GM21390 (cell line): ENCODE measurements around the gene SIVA1.

Source experiments
- ATAC-seq: cut with Tn5 transposase; IDR thresholded peaks from one replicate; pipeline ENCODE4 v1.9.1; 2021; ENCODE audit not compliant: unreplicated experiment

SIVA1 gene

GRCh38 chr14:104770072-104770579 is 17.2 kb downstream of the SIVA1 start:
- no peak for ATAC-seq

GRCh38 chr14:104770851-104771272 is 17.9 kb downstream of the SIVA1 start:
- ATAC-seq = no peak

DNA sequence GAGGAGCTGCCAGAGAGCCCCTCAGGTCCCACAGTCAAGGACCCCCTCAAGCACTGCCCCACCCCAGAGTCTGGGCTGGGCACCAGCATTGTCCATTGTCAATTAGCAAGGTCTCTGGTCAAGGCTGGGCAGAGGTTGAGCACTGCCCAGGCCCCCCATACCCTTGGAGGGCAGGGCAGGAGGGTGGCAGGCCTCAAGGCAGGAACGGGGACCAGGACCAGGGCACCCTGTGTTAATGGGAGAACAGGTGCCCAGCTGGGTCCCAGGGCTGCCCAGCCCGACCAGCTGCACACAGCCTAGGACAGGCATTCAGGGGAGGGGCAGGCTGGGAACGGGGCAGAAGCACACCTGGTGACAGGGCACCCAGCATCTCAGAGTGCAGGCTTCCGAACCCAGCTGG is 18.4 kb downstream of the SIVA1 start:
- no peak for ATAC-seq

DNA sequence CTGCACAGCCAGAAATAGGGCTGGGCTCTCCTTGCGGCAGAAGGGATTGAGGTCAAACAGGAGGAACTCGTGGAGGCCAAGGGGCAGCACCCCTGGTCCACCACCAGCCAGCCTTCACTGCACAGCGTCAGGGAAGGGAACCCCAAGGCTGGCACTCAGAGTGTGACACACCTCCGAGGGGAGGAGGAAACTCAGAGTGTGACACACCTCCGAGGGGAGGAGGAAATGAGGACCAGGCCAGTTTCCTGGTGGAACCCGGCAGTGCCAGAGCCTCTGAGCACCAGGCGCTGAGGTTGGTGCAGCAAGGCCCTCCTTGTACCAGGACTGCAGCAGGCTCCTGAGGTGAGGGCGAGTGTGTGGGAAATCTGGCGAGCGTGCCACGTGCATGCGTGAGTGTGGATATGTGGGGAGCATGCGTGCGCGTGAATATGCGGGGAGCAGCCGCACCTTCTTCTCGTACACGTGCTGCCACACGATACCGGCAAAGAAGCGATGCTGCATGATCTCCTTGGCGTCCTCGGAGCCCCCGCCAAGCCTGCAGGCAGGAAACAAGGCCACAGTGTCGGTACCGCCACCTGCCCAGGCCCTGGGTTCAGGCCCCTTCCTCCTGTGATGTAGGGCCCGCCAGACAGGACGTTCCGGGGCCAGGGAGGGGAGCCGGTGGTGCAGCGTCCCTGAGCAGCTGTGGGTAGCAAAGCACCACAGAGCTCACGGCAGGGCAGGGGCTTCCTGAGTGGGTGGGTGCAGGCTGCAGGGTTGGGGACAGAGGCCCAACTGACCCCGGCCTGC is 19.2 kb downstream of the SIVA1 start:
- ATAC-seq = no peak

DNA sequence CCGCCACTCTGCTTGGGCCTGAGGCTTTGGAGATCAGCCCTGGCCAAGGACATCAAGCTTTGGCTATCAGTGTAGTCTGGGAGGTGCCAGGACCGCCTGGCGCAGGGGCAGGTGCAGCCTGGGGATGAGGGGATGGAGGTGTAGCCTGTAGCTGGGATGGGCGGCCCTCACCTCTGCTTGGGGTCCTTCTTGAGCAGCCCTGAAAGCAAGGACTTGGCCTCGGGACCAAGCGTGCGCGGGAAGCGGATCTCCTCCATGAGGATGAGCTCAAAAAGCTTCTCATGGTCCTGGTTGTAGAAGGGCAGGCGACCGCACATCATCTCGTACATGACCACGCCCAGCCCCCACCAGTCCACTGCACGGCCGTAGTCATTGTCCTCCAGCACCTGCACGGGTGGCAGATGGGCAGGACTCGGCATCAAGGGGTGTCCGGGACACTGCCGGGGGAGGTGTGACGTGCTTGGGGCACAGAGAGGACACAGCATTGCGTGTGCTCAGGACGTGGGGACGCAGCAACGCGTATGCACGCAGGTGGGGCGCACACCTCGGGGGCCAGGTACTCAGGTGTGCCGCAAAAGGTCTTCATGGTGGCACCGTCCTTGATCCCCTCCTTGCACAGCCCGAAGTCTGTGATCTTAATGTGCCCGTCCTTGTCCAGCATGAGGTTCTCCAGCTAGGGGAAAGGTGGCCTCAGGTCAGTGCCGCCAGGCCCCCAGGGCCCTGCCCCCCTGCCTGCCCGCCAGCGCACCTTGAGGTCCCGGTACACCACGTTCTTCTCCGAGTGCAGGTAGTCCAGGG is 20.0 kb downstream of the SIVA1 start:
- ATAC-seq = no peak

- no peak for ATAC-seq
Measured at GRCh38 chr14:104773505-104774452, 20.8 kb downstream of the SIVA1 start.

DNA sequence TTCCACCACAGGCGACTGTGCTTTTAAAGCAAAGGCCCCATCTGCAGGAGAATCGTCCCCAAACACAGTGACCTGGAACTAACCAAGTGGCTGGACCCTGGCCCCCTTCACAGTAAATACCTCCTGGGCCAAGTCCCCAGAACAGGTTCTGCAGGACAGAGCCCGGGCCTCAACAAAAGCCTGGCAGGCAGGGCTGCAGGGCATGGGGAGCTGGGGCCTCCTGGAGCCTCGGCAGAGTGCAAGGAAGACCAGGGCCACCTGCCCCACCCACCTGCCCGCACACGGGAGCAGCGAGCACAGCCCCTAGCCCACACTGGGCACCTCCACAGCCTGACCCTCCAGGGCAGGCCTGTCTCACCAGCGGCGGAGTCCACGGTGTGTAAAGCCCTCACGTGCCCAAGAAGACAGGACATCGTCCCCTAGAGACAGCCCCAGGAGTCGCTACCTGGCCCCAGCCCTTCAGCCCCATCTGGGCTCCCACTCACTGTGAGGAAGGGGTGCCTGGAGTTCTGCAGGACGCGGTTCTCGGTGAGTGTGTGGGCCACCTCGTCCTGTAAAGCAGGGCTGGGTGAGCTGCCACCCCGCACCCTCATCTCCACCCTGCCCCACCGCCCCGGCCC is 21.6 kb downstream of the SIVA1 start:
- ATAC-seq = no peak

- ATAC-seq = no peak
Measured at GRCh38 chr14:104775073-104775489, 22.1 kb downstream of the SIVA1 start.

GRCh38 chr14:104776481-104776880 is 23.5 kb downstream of the SIVA1 start:
- ATAC-seq = no peak

- ATAC-seq = no peak
Measured at GRCh38 chr14:104776961-104777807, 24.2 kb downstream of the SIVA1 start.

GRCh38 chr14:104777808-104778249 is 24.9 kb downstream of the SIVA1 start:
- no peak for ATAC-seq

DNA sequence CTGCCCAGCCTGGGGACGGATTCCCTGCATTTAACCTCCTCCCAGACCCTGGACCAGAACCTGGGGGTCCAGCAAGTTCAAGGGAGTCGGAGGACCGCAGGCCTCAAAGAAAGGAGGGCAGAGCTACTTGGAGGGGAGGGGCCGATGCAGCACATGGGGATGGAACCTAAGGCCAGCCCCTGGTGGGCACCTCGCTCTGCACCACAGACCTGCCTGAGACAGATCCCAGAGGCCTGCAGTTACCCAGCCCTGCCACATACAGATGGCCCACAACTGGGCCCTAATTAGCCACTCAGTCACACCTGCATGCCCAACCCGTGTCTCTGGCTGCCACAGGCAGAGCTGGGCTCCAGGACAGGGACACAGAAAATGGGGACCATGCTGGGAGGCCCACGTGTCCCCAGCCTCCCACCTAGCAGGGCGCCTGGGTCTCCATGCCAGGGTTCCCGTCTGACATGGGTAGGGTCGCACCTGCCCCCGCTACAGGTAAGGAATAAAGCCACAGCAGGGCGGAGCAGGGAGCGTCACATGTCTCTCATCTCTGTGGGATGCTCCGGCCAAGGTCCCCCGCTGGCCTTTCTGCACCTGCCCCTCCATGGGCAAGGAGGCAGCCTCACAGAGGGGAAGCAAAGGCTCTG is 25.9 kb downstream of the SIVA1 start:
- ATAC-seq = no peak

GRCh38 chr14:104779776-104780512 is 27.0 kb downstream of the SIVA1 start:
- no peak for ATAC-seq

DNA sequence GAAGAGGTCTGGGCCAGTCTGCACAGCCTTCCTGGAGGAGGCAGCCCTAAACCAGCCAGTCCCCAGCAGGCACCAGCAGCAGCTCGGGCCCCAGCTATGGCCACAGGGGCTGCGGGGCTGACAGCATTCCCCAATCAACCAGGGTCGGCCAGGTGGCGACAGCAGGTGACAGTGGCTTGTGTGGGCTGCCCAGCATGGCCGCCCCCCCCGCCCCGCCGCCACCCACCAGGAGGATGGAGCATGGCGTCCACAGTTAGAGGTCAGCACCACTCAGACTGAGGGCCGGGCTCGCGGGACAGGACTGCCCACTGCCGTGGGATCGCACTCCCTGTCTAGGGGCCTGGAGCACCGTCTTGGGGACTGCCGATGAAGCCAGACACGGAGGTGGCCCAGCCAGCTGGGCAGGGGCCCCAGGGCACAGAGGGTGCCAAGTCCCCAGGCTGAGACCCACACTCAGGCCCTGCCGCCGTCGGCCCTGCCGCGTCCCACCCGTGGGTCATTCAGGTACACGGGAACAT is 27.6 kb downstream of the SIVA1 start:
- no peak for ATAC-seq

- ATAC-seq = no peak
Measured at GRCh38 chr14:104781271-104782077, 28.5 kb downstream of the SIVA1 start.

- ATAC-seq = no peak
Measured at GRCh38 chr14:104782086-104782807, 29.3 kb downstream of the SIVA1 start.

GRCh38 chr14:104782808-104783139 is 29.8 kb downstream of the SIVA1 start:
- ATAC-seq = no peak
